ENCODE data around the gene SSR2.

Gene SSR2

DNA sequence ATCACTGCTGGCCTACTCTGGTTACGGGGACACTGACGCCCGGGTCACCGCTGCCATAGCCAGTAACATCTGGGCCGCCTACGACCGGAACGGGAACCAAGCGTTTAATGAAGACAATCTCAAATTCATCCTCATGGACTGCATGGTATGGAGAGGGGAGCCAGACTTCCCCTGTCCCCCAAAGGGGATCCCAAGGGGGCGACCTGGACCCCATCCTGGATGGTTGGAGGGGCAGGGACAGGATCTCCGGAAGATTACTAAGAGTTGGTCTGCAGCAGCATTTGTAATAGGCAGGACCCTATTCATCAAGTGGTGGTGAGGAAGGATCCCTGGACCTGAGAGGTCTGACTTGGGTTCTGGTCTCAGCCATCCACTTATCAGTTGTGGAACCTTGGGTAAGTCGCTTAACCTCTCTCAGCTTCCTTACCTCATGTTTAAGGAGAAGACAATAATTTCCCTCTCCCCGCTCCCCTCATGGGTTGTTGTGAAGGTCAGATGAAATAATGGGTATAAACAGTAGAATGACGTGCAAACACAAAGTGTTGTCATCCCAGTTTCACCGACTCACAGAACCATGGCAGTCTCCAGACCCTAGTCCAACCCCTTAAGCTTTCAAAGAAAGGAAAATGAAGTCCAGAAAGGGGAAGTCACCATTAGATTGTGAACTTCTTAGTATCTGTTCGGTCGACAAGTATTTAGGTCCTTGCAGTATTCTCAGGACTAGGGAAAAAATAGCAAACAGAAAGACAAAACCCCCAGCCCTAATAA, 34.7 kb upstream of the SSR2 start:
- no peaks in the 10 kb centered on the region for H3K27me3 ChIP-seq
- TF ChIP-seq, protein P1, sequence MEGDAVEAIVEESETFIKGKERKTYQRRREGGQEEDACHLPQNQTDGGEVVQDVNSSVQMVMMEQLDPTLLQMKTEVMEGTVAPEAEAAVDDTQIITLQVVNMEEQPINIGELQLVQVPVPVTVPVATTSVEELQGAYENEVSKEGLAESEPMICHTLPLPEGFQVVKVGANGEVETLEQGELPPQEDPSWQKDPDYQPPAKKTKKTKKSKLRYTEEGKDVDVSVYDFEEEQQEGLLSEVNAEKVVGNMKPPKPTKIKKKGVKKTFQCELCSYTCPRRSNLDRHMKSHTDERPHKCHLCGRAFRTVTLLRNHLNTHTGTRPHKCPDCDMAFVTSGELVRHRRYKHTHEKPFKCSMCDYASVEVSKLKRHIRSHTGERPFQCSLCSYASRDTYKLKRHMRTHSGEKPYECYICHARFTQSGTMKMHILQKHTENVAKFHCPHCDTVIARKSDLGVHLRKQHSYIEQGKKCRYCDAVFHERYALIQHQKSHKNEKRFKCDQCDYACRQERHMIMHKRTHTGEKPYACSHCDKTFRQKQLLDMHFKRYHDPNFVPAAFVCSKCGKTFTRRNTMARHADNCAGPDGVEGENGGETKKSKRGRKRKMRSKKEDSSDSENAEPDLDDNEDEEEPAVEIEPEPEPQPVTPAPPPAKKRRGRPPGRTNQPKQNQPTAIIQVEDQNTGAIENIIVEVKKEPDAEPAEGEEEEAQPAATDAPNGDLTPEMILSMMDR (IDR thresholded peaks at IDR 0.05; ENCODE audit: low read depth, low read length): no peak
- no peaks in the 10 kb centered on the region for H3K9me3 ChIP-seq
- no peaks in the 10 kb centered on the region for H3K4me1 ChIP-seq
- peak overlapping the region; percentile 95 for H3K4me3 ChIP-seq (ENCODE audit: low read depth, low read length)
- peaks cover under 1% of the 10 kb centered on the region; the same call in 1 of the 2 replicates for H3K36me3 ChIP-seq
- no peak for DNase-seq

DNA sequence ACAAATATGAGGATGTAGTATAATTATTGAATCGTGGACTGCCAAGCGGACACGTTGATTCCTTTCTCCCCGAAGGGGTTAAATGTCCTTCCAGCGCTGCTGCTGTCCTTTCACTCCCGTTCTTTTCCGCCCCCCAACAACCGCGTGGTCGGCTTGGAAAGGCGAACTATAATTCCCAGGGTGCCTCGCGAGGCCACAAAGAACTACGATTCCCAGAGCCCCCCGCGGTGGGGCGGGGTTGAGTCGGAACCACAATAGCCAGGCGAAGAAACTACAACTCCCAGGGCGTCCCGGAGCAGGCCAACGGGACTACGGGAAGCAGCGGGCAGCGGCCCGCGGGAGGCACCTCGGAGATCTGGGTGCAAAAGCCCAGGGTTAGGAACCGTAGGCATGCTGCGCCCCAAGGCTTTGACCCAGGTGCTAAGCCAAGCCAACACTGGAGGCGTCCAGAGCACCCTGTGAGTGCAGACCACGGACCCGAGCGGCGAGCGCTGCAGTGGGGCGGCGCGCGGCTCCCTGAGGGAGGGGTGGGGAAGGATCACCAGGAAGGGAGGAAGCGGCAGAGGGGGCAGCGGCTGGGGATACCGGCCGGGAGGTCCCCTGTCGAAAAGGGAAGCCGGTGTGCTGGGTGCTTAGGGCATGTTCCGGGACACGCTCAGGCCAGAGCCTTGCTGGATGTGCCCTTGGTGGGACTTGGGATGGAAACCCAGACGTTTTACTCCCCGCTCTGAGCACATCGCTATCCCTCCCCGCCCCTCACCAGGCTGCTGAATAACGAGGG, 33.9 kb upstream of the SSR2 start, which contains the start of gene LAMTOR2:
Gene LAMTOR2 (plus strand): TSS at position 283 of the 781 bp plus-strand sequence. CDS start 108 bp downstream, at position 391.
- TF ChIP-seq, protein P1 (IDR thresholded peaks at IDR 0.05; ENCODE audit: low read depth, low read length): no peak
- peaks cover 9% of the 10 kb centered on the region; the same call in 1 of the 2 replicates for H3K36me3 ChIP-seq
- no peaks in the 10 kb centered on the region for H3K27me3 ChIP-seq
- H3K4me1 ChIP-seq: no peaks in the 10 kb centered on the region
- H3K9me3 ChIP-seq: no peaks in the 10 kb centered on the region
- H3K4me3 ChIP-seq (ENCODE audit: low read depth, low read length): peak within 1 kb of the TSS; percentile 95
- peak; percentile 99 for DNase-seq

DNA sequence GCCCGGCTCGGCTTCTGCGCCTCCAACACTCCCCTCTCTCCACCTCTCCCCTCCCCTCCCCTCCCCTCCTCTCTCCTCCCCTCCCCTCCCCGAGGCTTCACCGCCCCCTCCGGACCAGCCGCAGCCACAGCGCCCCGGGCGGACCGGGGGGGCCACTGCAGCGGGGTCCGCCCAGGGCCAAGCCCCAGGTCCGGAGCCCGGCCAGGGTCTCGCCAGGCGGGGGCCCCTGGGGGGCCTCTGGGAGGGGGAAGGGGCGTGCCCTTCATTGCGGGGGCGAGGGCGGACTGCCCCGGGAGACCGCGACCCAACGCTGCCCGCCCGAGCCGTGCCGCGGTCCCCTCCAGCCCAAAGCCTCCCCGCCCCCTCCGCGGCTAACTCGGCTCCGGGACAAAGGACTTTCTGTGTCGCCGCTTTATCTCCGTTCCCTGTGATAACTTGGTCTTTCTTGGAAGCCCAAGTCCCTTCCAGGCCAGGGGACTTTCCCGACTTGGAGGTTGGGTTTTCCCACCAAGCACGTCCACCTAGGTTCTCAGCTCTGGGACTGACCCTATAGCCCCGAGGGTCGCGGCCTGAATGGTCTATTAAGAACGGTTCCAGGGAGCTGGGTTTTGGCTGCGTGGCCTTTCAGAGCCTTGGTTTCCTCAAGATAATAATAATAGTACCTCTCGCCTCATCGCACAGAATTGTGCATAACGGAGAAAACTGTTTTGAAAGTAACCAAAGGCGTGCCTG, 33.2 kb upstream of the SSR2 start, which contains the start of gene UBQLN4:
Gene UBQLN4 (minus strand): TSS at position 31 of the 732 bp plus-strand sequence. CDS start 97 bp downstream, outside the sequence.
- H3K27me3 ChIP-seq: no peaks in the 10 kb centered on the region
- peak within 1 kb of the TSS; percentile 95 for H3K4me3 ChIP-seq (ENCODE audit: low read depth, low read length)
- H3K4me1 ChIP-seq: no peaks in the 10 kb centered on the region
- H3K9me3 ChIP-seq: no peaks in the 10 kb centered on the region
- peak; percentile 93 for DNase-seq
- peaks cover 16% of the 10 kb centered on the region for H3K36me3 ChIP-seq
- TF ChIP-seq, protein P1 (IDR thresholded peaks at IDR 0.05; ENCODE audit: low read depth, low read length): peak; percentile 26

DNA sequence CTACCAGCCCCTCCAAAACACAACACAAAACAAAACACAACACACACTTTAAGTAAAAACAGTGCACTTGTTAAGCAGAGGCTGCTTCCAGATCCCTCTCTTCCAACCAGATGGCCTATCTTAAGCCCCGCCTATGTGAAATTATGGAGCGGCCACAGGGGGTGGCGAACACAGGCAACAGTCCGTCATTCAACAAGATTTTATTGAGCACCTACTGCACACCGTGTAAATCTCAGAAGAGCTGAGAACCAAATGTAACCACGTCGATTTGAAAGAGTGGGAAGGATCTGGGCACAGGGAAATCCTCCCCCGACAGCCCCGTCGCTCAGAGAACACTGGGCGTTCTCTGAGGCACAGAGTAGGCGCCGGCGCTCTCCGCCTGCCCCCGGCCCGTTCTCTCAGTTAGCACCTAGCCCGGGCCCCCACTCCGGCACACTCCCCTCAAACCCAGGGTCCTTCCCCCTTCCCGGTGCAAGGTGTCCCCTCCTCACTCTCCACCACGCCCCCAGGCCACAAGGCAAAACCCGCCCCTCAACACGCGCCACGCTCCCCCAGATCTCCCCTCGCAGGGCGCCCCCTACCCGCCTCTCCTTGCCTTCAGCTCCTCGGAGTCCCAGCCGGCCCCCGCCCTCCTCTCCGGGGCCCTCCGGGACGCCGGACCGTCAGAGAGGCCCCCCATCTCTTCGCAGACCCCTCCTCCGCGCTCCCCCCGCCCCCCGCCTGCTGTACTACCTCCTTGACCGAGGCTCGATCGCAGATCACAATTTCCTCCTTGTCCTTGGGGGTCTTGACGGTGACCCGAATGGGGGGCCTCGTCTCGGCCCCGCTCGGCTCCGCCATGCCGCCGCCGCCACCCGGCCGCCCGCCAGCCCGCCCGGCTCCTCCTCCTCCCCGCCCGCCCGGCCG, 32.4 kb upstream of the SSR2 start:
- Histone ChIP-seq H3K4me3 (ENCODE audit: low read depth, low read length) (peak overlapping the region; percentile 78), H3K9me3 (no peaks in the 10 kb centered on the region), H3K36me3 (peaks cover 24% of the 10 kb centered on the region), H3K4me1 (no peaks in the 10 kb centered on the region), H3K27me3 (no peaks in the 10 kb centered on the region)
- TF ChIP-seq, protein P1 (IDR thresholded peaks at IDR 0.05; ENCODE audit: low read depth, low read length): peak; percentile 37
- DNase-seq: peak; percentile 81

DNA sequence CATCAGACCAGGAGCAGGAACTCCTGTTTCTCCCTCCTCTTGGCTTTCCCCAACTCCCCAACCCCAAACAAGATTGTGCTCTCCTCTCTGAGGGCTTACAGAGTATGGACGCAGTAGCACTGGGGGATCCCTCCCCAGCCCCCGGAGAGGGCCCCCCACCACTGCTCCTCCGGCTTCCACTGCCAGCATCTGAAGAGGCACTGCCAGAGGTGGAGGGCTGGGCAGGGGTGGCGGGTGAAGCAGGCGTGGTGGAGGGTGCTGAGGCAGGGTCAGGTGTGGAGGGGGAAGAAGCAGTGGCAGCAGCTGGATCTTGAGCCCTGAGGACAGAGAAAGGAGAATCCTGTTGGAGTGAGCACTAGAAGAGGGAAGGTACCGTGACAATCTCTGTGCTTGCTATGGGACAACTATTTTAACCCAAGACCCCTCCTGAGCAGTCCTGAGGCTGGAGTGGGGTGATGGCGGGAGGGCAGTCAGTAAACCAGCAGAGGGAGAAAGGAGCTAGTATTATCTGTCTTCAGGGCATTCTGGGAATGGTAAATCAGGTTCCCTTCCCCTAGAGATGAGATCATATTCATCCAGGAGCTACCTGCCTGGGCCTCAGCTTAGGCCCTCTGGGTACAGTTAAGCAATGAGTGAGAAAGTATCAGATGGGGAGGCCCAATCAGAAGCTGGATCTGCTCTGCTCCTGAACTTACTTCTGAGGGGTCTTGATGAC, 30.4 kb upstream of the SSR2 start:
- TF ChIP-seq, protein P1 (IDR thresholded peaks at IDR 0.05; ENCODE audit: low read depth, low read length): no peak
- H3K36me3 ChIP-seq: peaks cover 33% of the 10 kb centered on the region
- H3K27me3 ChIP-seq: no peaks in the 10 kb centered on the region

More for the DNA sequence above, 30.4 kb upstream of the SSR2 start:
- Histone ChIP-seq H3K4me3 (ENCODE audit: low read depth, low read length) (no peak overlapping the region), H3K9me3 (no peaks in the 10 kb centered on the region), H3K4me1 (no peaks in the 10 kb centered on the region)
- no peak for DNase-seq

All from BE2C (cell line).